GM12865 (cell line): ENCODE data around the gene KIF26B.
A peak's percentile ranks its signal among the peaks of the same experiment; 100 is the strongest.
"Not testable (repeated sequence)": the region's sequence is repeated elsewhere in the genome, so short reads cannot be mapped to it uniquely, and the experiment has no call there.

ENCODE experiments used
- DNase-seq: peaks from one replicate; pipeline ENCODE4 v3.0.0; 2010; ENCODE audit warnings: low read depth
- H3K4me3 ChIP-seq: 2 replicates; pipeline ENCODE4 v1.5.1; 2011; ENCODE audit warnings: mild to moderate bottlenecking, low read depth, low read length, control low read depth
- TF ChIP-seq, protein P1 (sequence below): IDR thresholded peaks from 2 replicates; pipeline ENCODE4 v1.5.1; 2011; ENCODE audit warnings: low read length, control low read depth, low read depth, inconsistent platforms; ENCODE audit not compliant: insufficient read depth; ENCODE audit errors: missing control alignments

The KIF26B gene

DNA sequence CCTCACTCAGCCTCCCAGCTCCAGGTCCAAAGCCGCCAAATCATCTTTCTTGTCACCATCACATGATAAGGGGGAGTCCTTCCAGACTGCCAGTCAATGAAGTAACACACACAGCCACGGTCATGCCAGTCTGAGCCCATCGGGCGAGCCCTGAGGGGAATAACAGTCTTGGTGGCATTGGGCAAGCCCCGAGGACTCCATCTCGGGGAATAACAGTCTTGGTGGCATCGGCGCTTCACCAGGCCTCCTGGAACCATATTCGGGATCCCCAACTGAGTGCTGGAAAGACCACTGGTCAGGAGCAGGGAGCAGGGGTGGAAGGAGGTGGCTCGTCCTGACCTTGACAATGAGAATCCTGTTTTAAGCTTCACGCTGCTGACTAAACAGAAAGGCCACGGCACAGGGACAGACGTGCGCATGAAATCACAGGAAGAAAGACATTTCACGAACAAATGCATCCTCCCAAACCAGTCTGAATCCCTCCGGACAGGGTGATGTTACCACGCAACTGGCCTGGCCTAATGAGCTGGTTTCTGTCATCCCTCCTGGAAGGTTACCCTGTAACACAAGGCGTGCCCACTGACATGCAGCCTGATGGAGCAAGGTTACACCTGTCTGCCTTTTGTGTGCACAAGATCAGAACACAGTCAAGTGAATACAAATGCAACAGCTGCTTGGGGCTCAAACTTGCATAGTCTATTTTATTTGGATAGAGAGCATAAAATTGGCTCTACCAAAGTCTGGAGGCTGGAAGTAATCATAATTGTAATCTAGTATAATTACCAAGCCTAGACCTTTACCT, 517.4 kb downstream of the KIF26B start:
- TF ChIP-seq, protein P1, sequence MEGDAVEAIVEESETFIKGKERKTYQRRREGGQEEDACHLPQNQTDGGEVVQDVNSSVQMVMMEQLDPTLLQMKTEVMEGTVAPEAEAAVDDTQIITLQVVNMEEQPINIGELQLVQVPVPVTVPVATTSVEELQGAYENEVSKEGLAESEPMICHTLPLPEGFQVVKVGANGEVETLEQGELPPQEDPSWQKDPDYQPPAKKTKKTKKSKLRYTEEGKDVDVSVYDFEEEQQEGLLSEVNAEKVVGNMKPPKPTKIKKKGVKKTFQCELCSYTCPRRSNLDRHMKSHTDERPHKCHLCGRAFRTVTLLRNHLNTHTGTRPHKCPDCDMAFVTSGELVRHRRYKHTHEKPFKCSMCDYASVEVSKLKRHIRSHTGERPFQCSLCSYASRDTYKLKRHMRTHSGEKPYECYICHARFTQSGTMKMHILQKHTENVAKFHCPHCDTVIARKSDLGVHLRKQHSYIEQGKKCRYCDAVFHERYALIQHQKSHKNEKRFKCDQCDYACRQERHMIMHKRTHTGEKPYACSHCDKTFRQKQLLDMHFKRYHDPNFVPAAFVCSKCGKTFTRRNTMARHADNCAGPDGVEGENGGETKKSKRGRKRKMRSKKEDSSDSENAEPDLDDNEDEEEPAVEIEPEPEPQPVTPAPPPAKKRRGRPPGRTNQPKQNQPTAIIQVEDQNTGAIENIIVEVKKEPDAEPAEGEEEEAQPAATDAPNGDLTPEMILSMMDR, result no peak
- DNase-seq, result no peak
- H3K4me3 ChIP-seq, result no peak overlapping the region

DNA sequence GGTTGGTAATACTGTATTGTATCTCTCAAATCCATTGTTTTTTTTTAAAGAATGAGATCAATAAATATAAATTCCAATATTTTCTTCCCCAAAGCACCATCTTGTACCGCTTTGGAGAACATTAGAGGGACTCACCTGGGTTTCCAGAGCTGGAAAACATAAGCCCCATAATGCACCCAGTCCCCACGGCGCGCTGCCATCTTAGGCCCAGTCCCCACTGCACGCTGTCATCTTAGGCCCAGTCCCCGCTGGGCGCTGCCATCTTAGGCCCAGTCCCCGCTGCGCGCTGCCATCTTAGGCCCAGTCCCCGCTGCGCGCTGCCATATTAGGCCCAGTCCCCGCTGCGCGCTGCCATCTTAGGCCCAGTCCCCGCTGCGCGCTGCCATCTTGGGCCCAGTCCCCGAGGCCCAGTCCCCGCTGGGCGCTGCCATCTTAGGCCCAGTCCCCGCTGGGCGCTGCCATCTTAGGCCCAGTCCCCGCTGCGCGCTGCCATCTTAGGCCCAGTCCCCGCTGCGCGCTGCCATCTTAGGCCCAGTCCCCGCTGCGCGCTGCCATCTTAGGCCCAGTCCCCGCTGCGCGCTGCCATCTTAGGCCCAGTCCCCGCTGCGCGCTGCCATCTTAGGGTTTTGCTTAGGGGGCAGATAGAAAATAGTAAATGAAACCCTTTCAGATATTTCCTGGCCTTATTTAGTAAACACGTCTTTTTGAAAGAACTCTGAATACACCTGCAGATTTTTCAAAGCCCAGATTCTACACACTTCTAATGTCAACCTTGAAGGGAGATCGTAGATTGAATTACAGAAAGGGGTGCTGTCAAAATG, 518.3 kb downstream of the KIF26B start:
- not testable (repeated sequence) for DNase-seq, H3K4me3 ChIP-seq

DNA sequence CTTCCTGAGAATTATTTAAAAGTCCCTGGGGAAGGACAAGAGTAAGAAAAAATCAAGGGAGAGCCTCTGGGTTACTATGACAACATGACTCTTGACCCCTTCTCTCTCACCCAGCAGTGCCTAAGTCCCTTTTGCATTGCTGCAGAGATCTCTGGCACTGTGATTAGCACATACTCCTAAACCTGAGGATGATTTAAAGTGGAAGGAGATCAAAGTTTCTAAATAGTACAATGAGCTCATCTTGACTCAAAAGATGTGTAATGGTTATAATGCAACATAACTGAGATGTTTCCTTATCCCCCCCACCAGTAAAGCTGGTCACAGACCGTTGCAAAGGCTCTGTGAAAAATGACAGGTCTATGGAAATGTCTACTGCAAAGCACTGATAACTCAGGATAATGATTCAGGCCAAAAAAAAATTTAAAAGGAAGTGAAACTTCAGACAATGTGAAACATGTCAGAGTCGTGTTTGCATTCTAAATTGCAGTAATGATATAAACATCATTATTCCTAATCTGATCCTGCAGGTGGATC, 519.2 kb downstream of the KIF26B start:
- peak; percentile 14 for DNase-seq
- TF ChIP-seq, protein P1, result no peak
- no peak overlapping the region for H3K4me3 ChIP-seq

DNA sequence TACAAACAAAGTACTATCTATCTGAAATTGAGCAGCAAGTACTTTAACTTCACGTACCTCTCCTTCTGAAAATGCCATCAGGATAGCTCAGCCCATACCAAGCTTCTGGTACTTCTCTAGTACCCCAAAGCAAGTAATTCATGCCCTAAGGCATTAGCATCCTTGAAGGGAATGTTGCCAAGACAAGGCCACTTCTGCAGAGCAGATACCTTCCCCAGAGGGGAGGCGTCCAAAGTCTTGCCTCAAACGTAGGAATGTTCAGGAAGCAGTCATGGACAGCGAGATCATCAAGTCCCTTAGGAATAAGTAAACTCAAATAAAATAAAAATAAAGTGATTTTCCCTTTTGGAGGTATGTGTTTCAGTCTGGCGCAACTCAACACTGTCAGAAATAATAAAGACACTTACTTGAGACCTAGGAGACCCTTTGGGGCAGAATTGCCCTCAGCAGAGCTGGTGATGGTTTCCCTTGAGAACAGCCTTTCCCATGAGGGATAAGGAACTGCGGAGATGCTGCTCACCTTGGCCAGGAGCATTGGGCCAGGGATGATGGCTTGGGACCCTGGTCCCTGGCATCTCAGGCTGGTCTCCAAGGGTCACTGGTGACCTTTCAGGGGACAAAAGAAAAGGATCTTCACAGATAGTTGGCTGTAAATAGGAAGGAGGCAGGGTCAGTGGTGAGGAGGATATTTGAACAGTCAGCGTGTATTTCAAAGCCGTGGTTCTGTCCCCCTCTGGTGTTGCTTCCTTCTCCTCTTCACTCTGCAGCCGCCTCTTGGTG, 522.9 kb downstream of the KIF26B start:
- TF ChIP-seq, protein P1, result no peak
- DNase-seq, result no peak

DNA sequence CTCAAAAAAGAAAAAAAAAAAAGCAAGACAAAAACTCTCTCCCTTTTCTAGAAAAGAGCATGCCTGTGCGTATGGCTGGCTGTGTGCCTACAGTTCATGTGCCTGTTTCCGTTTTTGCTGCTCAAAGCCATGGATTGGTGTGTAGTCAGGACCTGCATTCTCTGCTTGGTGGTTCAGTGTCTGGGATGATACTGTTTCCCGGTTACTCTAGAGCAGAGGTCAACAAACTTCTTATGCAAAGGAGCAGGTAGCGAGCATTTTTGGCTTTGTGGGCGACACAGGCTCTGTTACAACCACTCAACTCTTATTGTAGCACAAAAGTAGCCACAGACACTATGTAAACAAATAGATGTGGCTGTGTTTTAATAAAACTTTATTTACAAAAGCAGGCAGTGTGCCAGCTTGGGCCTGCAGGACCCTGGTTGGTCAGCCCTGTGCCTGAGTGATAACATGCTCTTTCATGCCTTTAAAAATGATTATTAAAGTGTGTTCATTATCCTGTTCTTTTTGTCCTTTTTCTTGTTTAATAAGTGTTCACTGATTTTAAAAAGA, 524.2 kb downstream of the KIF26B start:
- no peak for DNase-seq
- TF ChIP-seq, protein P1, result no peak
- H3K4me3 ChIP-seq, result no peak overlapping the region

More for the DNA sequence above, 522.9 kb downstream of the KIF26B start:
- no peak overlapping the region for H3K4me3 ChIP-seq

DNA sequence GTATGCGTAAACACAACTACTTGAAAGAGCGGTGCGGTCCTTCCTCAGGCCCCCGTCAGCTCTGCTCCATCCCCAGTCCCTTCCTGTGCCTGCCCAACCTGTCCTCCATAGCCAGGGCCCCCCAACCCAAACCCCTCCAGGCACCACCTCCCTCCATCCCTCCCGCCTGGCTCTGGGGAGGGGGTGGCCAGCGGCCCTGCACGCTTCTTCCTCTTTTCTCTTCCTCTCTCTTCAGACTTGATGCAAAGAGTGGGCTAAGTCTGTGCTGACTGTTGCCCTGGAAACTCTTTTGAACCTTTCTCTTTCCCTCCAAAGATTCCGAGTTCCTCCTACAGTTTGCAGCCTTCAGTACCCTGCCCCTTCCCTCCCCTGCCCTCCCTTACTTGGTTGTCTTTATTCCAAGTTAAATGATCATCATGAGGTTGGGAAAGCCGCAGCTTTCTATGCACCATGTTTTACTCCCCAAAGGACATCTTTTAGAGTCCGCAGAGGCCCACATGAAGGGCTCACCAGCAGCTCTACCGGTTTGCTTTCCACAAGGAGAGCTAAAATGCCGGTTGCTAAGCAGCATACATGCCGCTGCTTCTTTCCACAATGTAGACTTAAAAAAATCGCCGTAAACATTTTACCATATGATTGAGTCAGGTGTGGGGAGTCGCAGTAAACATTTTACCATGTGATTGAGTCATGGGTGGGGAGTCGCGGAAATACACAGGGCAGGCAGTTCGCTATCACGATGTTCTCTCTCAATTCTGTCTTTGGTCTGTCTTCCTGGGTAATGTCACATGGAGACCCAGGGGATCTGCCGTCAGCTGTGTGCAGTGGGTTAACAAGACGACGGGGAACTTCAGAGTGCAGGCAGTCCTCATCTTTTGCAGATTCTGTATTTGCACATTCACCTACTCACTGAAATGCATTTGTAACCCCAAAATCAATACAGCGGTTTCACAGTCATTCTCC, 525.3 kb downstream of the KIF26B start:
- TF ChIP-seq, protein P1, result no peak
- no peak for DNase-seq
- no peak overlapping the region for H3K4me3 ChIP-seq
